ENCODE data around the gene PIP4K2C.

Gene PIP4K2C

GRCh38 chr12:57590864-57591781 is at the start of gene PIP4K2C:
Gene PIP4K2C, plus strand, starts transcription at chr12:57591192. Its CDS starts 98 bp downstream, at chr12:57591290.
- peak; percentile 94 for DNase-seq

GRCh38 chr12:57541717-57542116 is 49.3 kb upstream of the PIP4K2C start:
- DNase-seq: no peak

- DNase-seq: no peak
Measured at GRCh38 chr12:57543581-57543980, 47.4 kb upstream of the PIP4K2C start.

- peak; percentile 23 for DNase-seq
Measured at GRCh38 chr12:57545809-57546437, 45.1 kb upstream of the PIP4K2C start.

- DNase-seq: peak; percentile 98
Measured at GRCh38 chr12:57546438-57547287, 44.3 kb upstream of the PIP4K2C start, which contains the start of gene DCTN2. Gene DCTN2, minus strand, starts transcription at chr12:57547192. Its CDS starts 129 bp downstream, at chr12:57547063.

- no peak for DNase-seq
Measured at GRCh38 chr12:57547288-57548012, 43.5 kb upstream of the PIP4K2C start.

- no peak for DNase-seq
Measured at GRCh38 chr12:57548013-57548315, 43.0 kb upstream of the PIP4K2C start.

- DNase-seq: no peak
Measured at GRCh38 chr12:57548488-57548887, 42.5 kb upstream of the PIP4K2C start.

GRCh38 chr12:57549203-57549908 is 41.6 kb upstream of the PIP4K2C start:
- no peak for DNase-seq

- DNase-seq: peak; percentile 49
Measured at GRCh38 chr12:57549909-57550640, 40.9 kb upstream of the PIP4K2C start, which contains the start of gene KIF5A. Gene KIF5A, plus strand, starts transcription at chr12:57550044. Its CDS starts 228 bp downstream, at chr12:57550272.

- no peak for DNase-seq
Measured at GRCh38 chr12:57550641-57551549, 40.1 kb upstream of the PIP4K2C start.

GRCh38 chr12:57551637-57552305 is 39.2 kb upstream of the PIP4K2C start:
- DNase-seq: no peak

- no peak for DNase-seq
Measured at GRCh38 chr12:57552306-57552651, 38.7 kb upstream of the PIP4K2C start.

- no peak for DNase-seq
Measured at GRCh38 chr12:57552835-57553313, 38.1 kb upstream of the PIP4K2C start.

- no peak for DNase-seq
Measured at GRCh38 chr12:57553343-57554202, 37.4 kb upstream of the PIP4K2C start.

GRCh38 chr12:57554453-57554852 is 36.5 kb upstream of the PIP4K2C start:
- DNase-seq: no peak

GRCh38 chr12:57554897-57555296 is 36.1 kb upstream of the PIP4K2C start:
- no peak for DNase-seq

- no peak for DNase-seq
Measured at GRCh38 chr12:57558864-57559263, 32.1 kb upstream of the PIP4K2C start.

All from NCI-H774 (cell line).